Skeletal muscle cell (primary cell): ENCODE measurements around the gene CHST11.
"Not testable (repeated sequence)": the region's sequence is repeated elsewhere in the genome, so short reads cannot be mapped to it uniquely, and the experiment has no call there.

ENCODE experiments used
- DNase-seq: peaks from one replicate; pipeline ENCODE4 v3.0.0-alpha.2; 2010; ENCODE audit warnings: low read depth
- H3K4me3 ChIP-seq: 2 replicates; pipeline ENCODE4 v1.5.1; 2011; ENCODE audit warnings: low read depth, mild to moderate bottlenecking, control low read depth, low read length, moderate library complexity

CHST11 gene

DNA sequence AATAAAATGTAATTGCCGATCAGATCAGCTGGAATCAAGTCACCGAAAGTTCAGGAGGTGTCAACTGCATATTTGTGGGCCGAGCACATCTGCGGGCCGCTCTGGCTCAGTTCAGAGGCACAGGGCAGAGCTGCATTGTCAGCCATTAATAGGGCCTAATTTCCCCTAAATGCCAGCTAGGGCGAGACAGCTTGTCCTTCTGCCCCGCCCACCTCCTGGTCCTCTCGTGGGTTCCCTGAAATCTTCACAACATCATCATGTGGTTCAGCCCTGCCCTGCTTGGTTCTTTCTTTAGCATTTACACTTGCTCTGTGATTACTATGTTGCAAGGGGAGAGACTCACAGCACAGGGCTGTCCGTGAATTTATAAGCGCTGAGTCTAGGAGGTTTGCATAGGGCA, 148.9 kb downstream of the CHST11 start:
- no peak overlapping the region for H3K4me3 ChIP-seq
- DNase-seq = no peak

DNA sequence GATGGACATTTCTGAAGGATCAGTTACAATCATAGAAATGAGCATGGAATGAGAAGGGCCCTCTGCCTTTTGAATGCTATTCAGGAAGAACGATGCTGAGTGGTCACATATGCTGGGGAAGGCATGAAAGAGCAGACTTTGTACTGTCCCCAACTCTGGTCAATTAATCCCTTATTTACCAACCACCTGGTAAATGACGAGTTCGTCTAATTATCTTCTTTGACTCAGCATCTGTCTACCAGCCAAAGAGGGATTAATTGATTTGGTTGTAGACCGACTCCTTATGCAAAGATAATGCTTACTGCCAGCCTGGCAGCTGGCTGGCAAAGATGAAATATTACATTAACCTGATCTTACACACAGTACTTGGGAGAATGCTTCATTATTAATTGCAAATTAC, 152.2 kb downstream of the CHST11 start:
- H3K4me3 ChIP-seq = no peak overlapping the region

DNA sequence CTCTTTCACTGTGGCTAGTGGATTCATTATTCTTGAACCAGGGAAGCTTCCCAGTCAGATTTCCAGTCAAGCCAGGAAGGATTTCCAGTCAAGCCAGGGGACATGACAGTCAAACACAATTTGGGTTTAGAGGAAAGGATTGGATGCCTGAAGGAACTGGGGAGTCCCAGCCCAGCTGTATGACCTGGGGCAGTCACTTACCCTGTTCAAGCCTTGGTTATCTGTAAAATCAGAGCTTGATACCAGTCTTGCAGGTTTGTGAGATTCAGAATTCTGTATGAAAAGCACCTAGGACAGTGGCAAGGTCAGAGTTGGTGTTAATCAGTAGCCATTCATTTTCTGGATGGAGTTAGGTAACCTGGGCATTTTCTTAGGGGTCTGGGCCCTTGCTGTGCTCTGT, 152.7 kb downstream of the CHST11 start:
- H3K4me3 ChIP-seq = no peak overlapping the region
- DNase-seq = no peak

More for the DNA sequence above, 152.2 kb downstream of the CHST11 start:
- no peak for DNase-seq

DNA sequence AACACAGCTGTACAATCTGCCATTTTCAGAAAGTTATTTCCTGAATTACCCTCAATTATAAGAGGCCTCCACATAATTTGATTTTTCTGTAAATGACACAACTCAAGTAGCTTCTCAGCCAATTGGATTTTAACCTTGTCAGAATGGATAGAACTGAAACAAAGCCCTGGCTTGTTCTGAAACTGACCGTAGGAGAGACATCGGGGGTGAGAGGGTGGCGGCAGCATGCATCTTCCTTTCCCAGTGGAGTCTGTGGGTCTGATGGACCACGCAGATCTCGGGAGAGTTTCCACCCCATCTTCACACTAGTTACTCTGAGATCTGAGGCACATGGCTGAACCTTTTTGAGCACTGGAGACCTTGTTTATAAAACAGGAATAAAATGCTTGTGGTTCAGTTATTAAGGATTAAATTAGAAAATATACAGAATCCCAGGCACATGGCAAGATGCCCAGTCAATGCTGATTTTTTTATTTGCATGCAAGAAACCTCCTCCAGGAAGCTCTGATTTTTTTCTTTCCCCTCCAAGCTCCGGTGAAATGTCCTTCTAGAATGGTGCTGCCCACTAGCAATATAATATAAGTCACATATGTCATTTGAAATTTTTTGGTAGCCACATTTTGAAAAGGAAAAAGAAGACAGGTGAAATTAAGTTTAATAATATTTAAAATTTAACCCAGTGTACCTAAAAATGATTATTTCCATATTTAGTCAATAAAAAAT, 153.9 kb downstream of the CHST11 start:
- no peak for DNase-seq
- no peak overlapping the region for H3K4me3 ChIP-seq

DNA sequence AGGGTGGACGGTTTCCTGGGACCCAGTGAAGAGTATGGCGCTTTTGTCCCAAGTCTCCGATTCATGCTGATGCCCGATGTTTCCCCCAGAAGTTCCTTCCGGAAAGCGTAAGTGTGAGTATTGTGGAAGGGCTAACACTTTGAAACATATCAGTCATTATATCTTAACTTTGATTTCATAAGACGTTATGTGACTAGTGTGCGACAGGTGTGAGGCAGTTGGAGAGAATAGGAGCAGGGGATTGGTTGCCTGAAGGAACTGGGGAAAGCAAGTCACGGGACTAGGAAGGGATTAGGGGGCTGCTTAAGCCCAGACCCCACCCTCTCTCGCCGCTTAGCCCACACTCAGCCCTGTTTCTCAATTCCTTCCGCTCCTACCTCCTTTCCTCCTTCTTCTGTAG, 154.9 kb downstream of the CHST11 start:
- no peak for DNase-seq
- no peak overlapping the region for H3K4me3 ChIP-seq

DNA sequence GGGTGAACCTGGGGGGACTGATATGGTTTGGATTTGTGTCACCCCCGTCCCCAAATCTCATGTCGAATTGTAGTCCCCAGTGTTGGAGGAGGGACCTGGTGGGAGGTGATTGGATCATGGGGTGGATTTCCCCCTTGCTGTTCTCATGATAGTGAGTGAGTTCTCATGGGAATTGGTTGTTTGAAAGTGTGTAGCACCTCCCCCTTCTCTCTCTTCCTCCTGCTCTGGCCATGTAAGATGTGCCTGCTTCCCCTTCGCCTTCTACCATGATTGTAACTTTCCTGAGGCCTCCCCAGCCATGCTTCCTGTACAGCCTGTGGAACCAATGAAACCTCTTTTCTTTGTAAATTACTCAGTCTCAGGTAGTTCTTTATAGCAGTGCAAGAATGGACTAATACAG, 156.6 kb downstream of the CHST11 start:
- DNase-seq, H3K4me3 ChIP-seq: not testable (repeated sequence)

DNA sequence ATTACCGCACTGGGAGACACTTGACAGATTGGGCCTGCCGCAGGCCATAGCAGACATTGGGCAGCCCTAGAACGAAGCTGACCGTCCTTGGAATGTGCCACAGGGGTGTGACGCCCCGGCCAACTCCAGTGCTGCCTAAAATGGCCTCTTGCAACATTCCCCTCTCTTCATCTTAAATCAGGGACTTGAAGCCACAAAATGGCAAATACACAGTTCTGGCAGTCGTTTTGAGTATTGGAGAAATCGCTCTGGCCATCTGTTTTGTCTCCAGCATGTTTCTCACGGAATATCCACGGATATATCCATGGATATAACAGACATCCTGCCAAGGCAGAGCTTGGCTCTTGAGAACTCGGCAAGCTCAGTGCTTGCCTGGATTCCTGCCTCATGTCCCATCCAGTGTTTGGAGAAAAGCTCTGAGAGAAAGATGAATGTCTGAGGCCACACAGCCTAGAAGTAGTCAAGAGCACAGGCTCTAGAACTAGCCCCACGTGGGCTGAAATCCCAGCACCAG, 158.4 kb downstream of the CHST11 start:
- DNase-seq = no peak

DNA sequence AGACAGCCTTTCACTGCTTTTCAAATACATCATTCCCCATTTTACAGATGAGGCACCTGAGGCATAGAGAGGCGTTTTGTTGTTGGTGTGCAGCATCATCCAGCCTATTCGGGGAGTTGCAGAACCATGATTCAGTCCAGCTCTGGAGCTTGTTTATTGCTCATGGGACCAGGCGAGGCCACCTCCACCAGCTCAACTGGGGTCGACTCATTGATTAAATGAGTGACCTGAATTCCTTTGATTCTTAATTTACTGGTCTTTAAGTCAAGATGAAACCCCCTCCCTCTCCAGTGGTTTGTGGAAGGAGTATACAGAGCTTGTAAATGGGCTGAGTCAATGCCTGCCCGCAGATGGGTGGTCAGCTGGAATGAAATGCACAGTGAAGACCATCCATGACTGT, 161.9 kb downstream of the CHST11 start:
- no peak overlapping the region for H3K4me3 ChIP-seq
- DNase-seq = no peak

More for the DNA sequence above, 158.4 kb downstream of the CHST11 start:
- no peak overlapping the region for H3K4me3 ChIP-seq

DNA sequence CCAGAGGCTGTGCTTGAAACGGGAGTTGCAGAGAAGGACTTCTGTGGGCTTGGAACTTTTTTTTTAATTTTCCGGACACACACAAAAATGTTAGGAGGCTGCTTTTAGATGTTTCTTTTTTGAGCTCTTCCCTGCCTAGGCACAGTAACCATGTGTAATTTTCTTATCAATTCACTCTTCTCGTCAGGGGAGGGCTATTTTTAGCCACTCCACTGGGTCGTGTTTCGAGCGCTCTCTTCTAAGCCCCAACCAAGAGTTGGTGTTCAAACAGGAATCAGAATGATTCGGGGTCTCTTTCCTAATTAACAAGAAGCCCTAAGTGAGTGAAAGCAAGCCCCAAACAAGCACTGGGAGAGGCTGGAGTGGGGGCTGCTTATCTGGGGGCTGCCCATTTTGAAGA, 162.6 kb downstream of the CHST11 start:
- no peak overlapping the region for H3K4me3 ChIP-seq
- DNase-seq = no peak

DNA sequence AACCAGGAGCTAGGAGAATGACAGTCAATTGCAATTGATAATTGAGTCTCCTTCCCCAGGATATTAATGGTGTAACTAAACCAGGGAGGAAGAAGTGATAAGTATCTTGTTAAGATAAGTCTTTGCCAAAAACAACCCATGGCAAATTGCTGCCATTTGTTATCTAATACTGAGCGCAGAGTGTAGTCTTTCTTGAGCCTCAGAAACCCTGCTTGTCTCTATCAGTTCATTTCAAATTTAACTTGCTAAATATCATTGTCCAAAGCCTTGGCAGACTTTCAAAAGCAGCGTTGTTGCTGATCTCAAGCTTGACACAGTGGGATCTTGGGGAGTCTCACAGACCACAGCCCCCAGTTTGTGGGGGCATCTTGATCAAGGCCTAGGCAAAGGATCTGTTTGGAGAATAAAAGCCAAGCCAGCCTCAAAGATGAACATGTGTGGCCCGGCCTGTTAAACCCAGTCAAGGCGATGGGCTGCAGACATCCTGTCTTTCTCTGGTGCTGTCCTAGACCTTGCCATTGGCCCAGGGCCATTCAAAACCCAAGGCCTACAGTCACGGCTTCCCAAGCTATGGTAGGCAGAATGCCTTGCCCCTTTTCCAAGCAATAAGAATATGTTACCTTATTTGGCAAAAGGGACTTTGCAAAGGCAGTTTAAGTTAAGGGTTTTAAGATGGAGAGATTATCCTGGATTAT, 164.2 kb downstream of the CHST11 start:
- DNase-seq = no peak

DNA sequence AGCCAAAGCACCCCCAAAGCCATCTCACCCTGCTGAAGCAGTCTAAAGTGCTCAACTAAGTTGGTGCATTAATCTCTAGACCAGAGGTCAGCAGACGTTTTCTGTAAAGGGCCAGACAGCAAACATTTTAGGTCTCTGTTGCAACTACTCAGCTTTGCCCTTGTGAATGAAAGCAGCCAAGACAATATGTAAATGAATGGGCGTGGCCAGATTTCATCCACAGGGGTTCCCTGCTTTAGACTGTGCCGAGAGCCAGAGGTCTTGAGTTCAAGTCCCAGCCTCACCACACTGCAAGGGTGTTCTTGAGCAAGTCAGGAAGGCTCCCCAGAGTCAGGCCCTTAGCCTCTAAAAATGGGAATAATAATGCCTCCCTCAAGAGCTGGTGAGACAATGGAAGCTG, 166.2 kb downstream of the CHST11 start:
- DNase-seq = no peak
- H3K4me3 ChIP-seq = no peak overlapping the region

More for the DNA sequence above, 164.2 kb downstream of the CHST11 start:
- no peak overlapping the region for H3K4me3 ChIP-seq

DNA sequence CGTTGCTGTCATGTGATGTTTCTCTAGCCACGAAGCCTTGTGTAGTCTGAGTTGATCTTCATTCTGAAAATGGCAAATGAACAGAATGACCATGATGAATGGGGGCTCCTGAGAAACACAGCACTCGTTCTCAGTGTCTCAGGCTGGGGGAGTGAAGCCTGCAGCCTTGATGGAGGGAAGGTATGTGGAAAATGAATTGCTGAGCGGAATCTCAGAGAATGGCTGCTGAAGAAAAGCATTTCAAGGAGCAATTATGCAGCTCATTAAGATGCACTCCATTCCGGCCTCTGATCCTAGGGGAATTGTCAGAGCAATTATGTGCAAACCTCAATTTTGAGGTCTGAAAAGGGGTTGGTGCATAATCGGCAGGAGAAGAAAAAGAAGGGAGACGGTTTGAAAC, 167.1 kb downstream of the CHST11 start:
- DNase-seq = no peak

DNA sequence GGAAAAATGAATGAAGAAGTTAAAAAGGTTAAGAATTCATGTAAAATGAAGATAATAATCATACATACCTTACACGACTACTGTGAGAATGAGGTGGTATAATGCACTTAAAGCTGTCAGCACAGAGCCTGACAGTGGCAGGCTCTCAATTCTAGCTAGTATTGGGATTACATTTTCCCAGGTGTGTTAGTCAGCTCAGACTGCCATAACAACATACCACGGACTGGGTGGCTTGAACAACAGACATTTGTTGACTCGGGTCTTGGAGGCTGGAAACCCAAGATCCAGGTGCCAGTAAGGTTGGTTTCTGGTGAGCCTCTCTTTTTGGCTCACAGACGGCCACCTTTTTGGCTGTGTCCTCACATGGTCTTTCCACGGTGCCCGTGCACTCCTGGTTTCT, 167.8 kb downstream of the CHST11 start:
- no peak for DNase-seq
- H3K4me3 ChIP-seq = no peak overlapping the region

More for the DNA sequence above, 167.1 kb downstream of the CHST11 start:
- H3K4me3 ChIP-seq = no peak overlapping the region

DNA sequence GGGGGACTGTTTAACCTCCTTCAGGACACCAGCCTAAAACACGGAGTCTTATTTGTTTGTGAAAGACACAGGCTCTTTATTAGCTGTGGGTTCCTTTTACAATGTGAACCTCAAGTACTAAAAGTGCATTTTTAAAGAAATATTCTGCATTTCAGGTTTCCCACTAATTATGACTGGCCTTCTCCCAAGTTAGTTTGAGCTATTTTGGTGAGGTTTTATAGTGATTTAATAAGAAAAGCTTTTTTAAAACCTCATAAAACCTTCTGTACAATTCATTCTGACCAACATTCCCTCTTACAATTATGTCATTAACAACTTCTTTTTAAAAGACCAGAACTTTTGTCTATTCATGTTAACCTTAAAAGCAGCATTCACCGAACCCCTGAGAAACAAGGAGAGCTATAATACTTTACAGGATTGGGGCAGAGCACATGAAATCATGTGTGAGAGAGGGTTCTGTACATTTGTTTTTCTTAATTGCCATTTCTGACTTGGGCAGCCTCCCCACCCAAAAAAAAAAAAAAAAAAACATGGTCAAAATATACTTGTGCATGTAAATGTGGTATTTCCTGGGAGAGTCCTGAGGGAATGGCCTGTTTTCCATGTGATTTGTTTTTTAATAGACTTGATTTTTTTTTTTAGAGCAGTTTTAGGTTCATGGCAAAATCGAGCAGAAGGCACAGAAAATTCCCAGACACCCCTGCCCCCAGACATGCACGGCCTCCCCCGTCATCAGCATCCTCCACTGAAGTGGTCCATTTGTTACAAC, 169.5 kb downstream of the CHST11 start:
- no peak overlapping the region for H3K4me3 ChIP-seq
- DNase-seq = no peak

DNA sequence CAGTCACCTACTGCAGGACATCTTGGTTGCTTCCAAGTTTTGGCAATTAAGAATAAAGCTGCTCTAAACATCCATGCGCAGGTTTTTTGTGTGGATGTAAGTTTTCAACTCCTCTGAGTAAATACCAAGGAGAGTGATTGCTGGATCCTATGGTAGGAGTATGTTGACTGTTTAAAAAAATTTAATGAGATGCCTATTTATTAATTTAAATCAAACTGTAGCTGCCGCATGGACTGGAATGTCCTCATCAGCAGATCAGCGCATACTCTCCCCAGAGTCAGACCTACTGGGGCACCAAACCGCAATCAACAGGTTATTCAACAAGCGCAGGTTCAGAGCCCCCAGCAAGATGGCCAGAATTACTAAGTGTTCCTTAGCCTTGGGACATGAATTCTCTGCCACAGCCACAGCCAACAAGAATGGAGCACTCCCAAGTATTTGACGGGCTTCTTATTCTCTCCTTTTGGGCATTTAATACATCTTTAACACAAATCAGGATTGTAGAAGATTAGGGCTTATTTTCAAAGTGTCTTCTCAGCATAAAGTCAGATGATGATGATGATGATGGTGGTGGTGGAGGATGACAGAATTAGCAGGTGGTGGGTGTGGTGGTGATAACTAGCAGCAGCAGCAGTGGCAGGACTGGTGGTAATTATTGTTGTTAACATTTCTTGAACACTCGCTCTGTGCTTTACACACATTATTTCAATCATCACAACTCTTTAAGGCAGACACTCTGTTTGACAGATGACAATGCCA, 170.7 kb downstream of the CHST11 start:
- DNase-seq = no peak

DNA sequence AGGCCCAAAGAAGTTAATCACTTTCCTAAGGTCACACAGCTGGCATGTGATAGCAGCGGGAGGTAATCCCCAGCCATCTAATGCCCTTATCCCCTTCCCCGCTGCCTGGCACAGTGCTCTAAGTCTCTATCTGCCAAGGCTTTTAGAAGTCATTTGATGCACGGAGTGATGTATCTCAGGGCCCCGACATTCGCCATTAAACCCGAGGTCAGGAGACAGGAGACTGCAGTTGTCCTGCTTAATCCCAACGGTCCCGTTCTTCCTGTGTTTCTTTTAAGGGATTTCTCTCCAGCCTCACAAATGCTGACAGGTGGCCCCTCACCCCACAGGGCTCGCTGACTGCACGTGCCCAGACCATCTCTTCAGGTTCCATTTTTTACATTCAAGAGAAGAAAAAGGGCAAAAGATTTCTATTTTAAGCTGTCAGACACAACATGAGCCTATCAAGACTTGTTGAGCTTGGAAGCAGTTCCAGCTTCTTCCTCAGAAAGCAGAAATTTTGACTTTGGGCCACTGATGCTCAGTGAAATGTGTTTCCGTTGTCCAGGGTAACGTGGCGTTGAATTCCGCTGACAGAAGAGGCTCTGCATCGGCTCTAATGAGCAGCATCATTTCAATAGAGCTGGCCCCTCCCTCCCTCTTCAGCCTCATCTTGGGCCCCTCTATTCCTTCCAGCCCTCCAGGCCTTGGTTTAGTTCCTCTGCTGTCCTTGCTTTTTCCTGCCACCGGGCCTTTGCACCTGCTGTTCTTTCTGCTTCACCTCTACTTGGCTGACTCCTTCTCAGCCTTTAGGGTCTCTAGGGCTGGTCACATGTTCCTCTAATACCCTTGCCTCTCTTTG, 171.5 kb downstream of the CHST11 start:
- DNase-seq = no peak
- no peak overlapping the region for H3K4me3 ChIP-seq

More for the DNA sequence above, 170.7 kb downstream of the CHST11 start:
- no peak overlapping the region for H3K4me3 ChIP-seq

DNA sequence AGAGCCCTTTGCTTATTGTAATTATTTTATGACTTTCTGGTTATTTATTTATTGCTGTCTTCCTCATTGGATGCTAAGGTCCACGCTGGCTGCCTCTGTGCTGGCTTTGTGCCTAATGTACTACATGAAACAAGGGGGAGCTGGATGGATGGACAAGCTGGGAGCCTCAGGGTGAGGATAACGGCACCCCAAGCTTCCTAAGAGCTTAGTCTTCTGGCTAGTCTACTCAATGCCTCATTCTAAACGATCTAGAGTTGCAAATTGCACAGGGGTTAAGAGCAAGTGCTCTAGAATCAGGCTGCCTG, 172.0 kb downstream of the CHST11 start:
- no peak for DNase-seq

DNA sequence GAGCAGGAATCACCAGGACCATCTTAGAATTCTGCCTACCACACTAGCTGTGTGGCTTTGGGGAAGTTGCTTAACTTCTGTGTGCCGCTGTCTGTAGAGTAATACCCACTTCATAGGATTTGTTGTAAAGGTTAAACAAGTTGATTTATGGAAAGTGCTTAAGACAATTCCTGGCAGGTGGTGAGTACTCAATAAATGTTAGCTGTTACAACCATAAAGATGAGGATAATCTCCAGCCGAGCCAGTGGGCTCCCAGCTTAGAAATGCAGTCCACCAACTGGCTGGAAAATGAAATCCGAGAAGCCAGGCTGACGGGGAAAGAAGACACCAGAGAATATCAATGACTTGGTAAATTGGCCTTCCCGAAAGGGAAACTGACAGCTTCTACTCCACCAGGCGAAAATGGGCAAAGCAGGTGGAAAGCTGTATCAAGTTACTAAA, 173.5 kb downstream of the CHST11 start:
- H3K4me3 ChIP-seq = no peak overlapping the region
- no peak for DNase-seq

More for the DNA sequence above, 172.0 kb downstream of the CHST11 start:
- H3K4me3 ChIP-seq = no peak overlapping the region

DNA sequence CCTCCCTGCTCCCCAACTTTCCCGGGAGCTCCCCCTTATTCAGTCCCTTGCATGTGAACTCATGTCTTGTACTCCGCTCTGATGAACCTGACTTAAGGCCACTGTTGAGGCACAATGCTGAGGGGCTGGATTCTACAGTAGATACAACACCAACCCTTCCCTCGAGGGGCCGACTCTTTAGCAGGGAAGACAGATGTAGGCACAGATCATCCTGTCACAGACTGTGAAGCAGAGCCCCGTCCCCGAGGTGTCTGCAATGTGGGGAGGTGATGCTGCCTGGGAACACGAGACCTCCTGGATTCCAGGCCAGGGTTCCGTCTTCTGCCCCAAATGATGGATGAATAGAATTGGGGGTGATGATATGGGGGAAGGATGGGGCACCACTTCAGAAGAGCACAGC, 175.1 kb downstream of the CHST11 start:
- no peak for DNase-seq

More for the DNA sequence above, 175.1 kb downstream of the CHST11 start:
- no peak overlapping the region for H3K4me3 ChIP-seq
